Measurements from ENCODE around the gene SARM1. TPM values are rescaled to one million over a fixed set of nuclear protein-coding genes. Genes with fewer than 3 reads are reported as not detected.

SARM1 gene
- total and polyA plus RNA-seq, 2 of the 13 experiments (the other 11 are each of a cell fraction or from before 2014, with no cell fraction given), result 0.73 to 0.86 TPM

DNA sequence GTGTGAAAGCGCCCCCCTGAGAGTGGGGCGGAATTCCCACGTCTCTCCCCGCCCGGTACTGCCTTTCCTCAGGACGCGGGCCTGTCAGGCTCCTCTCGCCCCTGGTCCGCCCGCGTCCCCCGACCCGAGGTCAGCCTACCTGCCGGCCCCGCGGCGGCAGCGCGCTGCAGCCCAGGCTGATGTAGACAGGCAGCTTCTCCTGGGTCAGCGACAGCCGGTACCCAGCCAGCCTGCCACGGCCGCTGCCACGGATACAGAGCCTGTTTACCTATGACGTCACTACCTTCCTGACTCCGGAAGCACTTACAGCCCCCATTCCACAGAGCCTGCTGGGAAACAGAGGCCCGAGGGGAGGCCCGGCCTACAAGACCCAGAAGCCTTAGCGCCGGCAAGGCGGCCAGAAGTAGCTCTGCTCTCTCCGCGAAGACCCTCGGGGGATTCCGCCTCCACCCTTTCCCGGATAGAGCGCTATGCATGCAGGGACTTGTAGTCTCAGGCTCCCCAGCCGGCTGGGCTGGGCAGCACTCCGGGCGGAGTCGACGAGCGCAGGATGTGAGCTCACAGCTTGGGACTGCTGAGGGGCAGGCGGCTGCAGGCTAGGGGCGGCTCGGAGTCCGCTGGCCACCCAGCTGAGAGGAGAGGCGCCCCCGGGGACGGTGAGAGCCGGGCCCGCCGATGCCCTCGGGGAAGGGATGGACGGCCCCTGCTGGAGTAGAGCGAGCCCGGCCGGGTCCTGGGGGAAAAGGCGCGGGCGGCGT, 36.1 kb upstream of the SARM1 start, which contains the start of the genes IFT20 and TNFAIP1 (continued):
- TF ChIP-seq ZGPAT (CRISPR knock-in tag; IDR thresholded peaks at IDR 0.05) (peak; percentile 87), ZNF550 (CRISPR knock-in tag; IDR thresholded peaks at IDR 0.05; ENCODE audit: borderline replicate concordance) (no peak), ZNF639 (CRISPR knock-in tag; conservative IDR thresholded peaks at IDR 0.05) (peak; percentile 46; the same call in 1 of the 2 replicates), TBL1XR1 (IDR thresholded peaks at IDR 0.05; ENCODE audit: borderline replicate concordance, low read length, partially characterized antibody) (peak; percentile 93), ZNF800 (CRISPR knock-in tag; IDR thresholded peaks at IDR 0.05) (no peak), ZNF75D (CRISPR knock-in tag; IDR thresholded peaks at IDR 0.05; ENCODE audit: borderline replicate concordance) (0 out of 2 replicates have a peak, but pooled peaks have one; percentile 25), CBX1 (IDR thresholded peaks at IDR 0.05; ENCODE audit: low read depth) (no peak), ZNF18 (CRISPR knock-in tag; IDR thresholded peaks at IDR 0.05; ENCODE audit: insufficient replicate concordance) (no peak), HDAC6 (IDR thresholded peaks at IDR 0.05; ENCODE audit: low read depth, low read length) (no peak), ZMYM4 (CRISPR knock-in tag; IDR thresholded peaks at IDR 0.05) (peak; percentile 19; the same call in 1 of the 2 replicates), SMAD9 (CRISPR knock-in tag; IDR thresholded peaks at IDR 0.05) (no peak), STAT5B (CRISPR knock-in tag; IDR thresholded peaks at IDR 0.05) (peak; percentile 26; the same call in 1 of the 2 replicates), MEIS2 (CRISPR knock-in tag; IDR thresholded peaks at IDR 0.05) (peak; percentile 49; the same call in 1 of the 2 replicates), SETDB1 (CRISPR knock-in tag; IDR thresholded peaks at IDR 0.05; ENCODE audit: borderline replicate concordance) (no peak), ZNF792 (CRISPR knock-in tag; IDR thresholded peaks at IDR 0.05) (0 out of 2 replicates have a peak, but pooled peaks have one; percentile 42), KDM4B (CRISPR knock-in tag; IDR thresholded peaks at IDR 0.05) (peak; percentile 43; the same call in 1 of the 2 replicates)
- TF ChIP-seq, protein P1, sequence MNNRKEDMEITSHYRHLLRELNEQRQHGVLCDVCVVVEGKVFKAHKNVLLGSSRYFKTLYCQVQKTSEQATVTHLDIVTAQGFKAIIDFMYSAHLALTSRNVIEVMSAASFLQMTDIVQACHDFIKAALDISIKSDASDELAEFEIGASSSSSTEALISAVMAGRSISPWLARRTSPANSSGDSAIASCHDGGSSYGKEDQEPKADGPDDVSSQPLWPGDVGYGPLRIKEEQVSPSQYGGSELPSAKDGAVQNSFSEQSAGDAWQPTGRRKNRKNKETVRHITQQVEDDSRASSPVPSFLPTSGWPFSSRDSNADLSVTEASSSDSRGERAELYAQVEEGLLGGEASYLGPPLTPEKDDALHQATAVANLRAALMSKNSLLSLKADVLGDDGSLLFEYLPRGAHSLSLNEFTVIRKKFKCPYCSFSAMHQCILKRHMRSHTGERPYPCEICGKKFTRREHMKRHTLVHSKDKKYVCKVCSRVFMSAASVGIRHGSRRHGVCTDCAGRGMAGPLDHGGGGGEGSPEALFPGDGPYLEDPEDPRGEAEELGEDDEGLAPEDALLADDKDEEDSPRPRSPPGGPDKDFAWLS (CRISPR knock-in tag; IDR thresholded peaks at IDR 0.05; ENCODE audit: borderline replicate concordance), result no peak
